ENCODE data around the gene PSMB11. TPM values are rescaled to one million over a fixed set of nuclear protein-coding genes. Genes with fewer than 3 reads are reported as not detected.
"Not testable (repeated sequence)": the region's sequence is repeated elsewhere in the genome, so short reads cannot be mapped to it uniquely, and the experiment has no call there.

PSMB11 gene
- total and polyA plus RNA-seq, 10 donors: 0.03 TPM; not detected in 9

DNA sequence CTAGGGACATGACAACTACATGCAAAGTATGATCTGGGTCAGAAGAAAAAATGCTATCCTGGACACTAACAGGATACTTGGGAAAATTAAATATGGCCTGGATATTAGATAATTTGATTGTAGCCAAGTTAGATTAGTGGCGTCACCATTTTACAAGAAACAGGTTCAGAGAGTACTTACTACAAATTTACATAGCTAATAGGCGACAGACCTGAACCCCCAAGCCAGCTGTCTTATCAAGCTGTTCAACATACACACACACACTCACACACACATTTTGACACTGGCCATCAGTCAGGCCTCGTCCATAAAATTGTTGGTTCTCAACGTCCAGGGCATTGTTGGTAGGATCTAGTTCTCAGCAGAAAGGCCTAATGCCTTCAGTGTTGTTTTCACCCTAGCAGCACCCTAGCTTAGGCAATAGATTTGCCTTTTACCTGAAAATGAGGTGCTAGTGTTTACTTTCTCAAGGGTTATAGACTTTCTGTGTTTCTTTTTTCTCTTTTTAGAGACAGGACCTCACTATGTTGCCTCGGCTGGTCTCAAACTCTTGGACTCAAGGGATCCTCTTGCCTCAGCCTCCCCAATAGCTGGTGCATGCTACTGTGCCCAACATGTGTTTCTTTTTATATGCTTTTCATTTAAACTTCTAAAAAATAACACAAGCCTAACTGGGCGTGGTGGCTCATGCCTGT lies 28.8 kb upstream of the PSMB11 start:
- no peaks in the 10 kb centered on the region for H3K36me3 ChIP-seq
- no peaks in the 10 kb centered on the region for H3K27me3 ChIP-seq (replicated peaks in 1 of 7)
- peaks cover 7 to 23% (median 18%) of the 10 kb centered on the region in 6 donors for H3K4me1 ChIP-seq
- H3K9me3 ChIP-seq: no peaks in the 10 kb centered on the region
- DNase-seq: no peak
- no peak overlapping the region for H3K27ac ChIP-seq
- WGBS, 5 donors: 74 to 94% (median 86%) methylated on average over 6 of the region's 6 CpGs
- no peak overlapping the region for H3K4me3 ChIP-seq
- no peak for TF ChIP-seq POLR2A (IDR thresholded peaks at IDR 0.05)
- TF ChIP-seq, protein P1, sequence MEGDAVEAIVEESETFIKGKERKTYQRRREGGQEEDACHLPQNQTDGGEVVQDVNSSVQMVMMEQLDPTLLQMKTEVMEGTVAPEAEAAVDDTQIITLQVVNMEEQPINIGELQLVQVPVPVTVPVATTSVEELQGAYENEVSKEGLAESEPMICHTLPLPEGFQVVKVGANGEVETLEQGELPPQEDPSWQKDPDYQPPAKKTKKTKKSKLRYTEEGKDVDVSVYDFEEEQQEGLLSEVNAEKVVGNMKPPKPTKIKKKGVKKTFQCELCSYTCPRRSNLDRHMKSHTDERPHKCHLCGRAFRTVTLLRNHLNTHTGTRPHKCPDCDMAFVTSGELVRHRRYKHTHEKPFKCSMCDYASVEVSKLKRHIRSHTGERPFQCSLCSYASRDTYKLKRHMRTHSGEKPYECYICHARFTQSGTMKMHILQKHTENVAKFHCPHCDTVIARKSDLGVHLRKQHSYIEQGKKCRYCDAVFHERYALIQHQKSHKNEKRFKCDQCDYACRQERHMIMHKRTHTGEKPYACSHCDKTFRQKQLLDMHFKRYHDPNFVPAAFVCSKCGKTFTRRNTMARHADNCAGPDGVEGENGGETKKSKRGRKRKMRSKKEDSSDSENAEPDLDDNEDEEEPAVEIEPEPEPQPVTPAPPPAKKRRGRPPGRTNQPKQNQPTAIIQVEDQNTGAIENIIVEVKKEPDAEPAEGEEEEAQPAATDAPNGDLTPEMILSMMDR (IDR thresholded peaks at IDR 0.05 in 8 of 11, conservative IDR thresholded peaks at IDR 0.05 in 3 of 11): no peak
- TF ChIP-seq POLR2AphosphoS5 (IDR thresholded peaks at IDR 0.05): no peak
- intact Hi-C loops (cut with DNase I; ENCODE audit: low total_unique reads): no loop called here

DNA sequence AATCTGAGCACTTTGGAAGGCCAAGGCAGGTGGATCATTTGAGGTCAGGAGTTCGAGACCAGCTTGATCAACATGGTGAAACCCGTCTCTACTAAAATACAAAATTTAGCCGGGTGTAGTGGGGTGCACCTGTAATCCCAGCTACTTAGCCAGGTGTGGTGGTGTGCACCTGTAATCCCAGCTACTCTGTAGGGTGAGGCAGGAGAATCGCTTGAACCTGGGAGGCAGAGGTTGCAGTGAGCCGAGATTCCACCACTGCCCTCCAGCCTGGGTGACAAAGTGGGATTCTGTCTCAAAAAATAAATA lies 28.3 kb upstream of the PSMB11 start:
- 87 to 98% (median 95%) methylated on average over 5 of the region's 5 CpGs for WGBS, 5 donors
- H3K9me3 ChIP-seq; H3K27ac ChIP-seq; DNase-seq; H3K4me3 ChIP-seq; intact Hi-C loops (cut with DNase I; ENCODE audit: low total_unique reads); H3K27me3 ChIP-seq (replicated peaks in 1 of 7); H3K36me3 ChIP-seq: not testable (repeated sequence)
- H3K4me1 ChIP-seq: peaks cover 2 to 18% (median 13%) of the 10 kb centered on the region in 6 donors

DNA sequence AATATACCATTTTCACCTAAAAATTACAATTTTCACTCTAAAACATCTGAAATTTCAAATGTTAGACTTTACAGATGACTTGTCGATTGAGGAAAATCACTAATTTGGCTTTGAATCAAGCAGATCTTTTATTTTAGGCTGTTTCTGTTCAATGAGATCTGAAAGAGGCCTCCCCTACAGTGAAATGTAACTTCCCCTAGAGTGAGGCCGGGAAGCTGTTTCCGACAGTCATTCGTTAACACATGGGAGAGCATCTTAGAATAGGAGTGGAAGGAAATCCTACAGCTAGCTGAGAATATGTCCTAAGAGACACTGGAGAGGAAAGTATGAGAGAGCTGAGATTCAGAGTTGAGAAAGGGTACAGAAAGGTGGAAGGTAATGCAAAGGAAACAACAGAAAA lies 26.4 kb upstream of the PSMB11 start:
- Histone ChIP-seq H3K4me1 (peaks cover 0 to 1% (median under 1%) of the 10 kb centered on the region in 6 donors), H3K27me3 (replicated peaks in 1 of 7) (no peaks in the 10 kb centered on the region), H3K9me3 (no peaks in the 10 kb centered on the region), H3K36me3 (peaks cover 0 to 2% (median 0%) of the 10 kb centered on the region in 6 donors), H3K4me3 (no peak overlapping the region), H3K27ac (no peak overlapping the region)
- no peak for DNase-seq
- TF ChIP-seq POLR2AphosphoS5 (IDR thresholded peaks at IDR 0.05) (no peak), POLR2A (IDR thresholded peaks at IDR 0.05) (no peak)
- TF ChIP-seq, protein P1 (IDR thresholded peaks at IDR 0.05 in 8 of 11, conservative IDR thresholded peaks at IDR 0.05 in 3 of 11): no peak
- WGBS, 5 donors: 54 to 65% (median 62%) methylated on average over 4 of the region's 4 CpGs
- intact Hi-C loops (cut with DNase I; ENCODE audit: low total_unique reads): no loop called here

DNA sequence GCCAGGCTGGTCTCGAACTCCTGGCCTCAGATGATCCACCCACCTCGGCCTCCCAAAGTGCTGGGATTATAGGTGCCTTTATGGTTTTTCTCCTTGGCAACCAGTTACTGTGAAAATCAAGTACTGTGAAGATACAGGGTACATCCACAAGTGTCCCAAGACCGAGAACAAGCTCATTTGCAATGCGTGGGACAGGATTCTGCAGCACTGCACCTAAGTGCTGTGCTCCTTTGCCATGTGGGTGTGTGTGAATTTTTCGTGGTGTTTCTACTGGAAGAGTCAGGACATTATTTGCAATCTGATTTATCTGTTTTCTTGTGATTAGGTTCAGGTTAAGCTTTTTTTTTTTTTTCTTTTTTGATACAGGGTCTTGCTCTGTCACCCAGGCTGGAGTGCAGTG lies 24.9 kb upstream of the PSMB11 start:
- no peak for DNase-seq
- TF ChIP-seq POLR2AphosphoS5 (IDR thresholded peaks at IDR 0.05) (no peak), POLR2A (IDR thresholded peaks at IDR 0.05) (no peak)
- TF ChIP-seq, protein P1 (IDR thresholded peaks at IDR 0.05 in 8 of 11, conservative IDR thresholded peaks at IDR 0.05 in 3 of 11): no peak
- intact Hi-C loops (cut with DNase I; ENCODE audit: low total_unique reads): no loop called here
- WGBS, 5 donors: 88 to 93% (median 92%) methylated on average over 5 of the region's 5 CpGs
- Histone ChIP-seq H3K36me3 (peaks cover 0 to 12% (median 0%) of the 10 kb centered on the region in 6 donors), H3K4me1 (no peaks in the 10 kb centered on the region), H3K27ac (no peak overlapping the region), H3K27me3 (replicated peaks in 1 of 7) (no peaks in the 10 kb centered on the region), H3K4me3 (no peak overlapping the region), H3K9me3 (no peaks in the 10 kb centered on the region)

DNA sequence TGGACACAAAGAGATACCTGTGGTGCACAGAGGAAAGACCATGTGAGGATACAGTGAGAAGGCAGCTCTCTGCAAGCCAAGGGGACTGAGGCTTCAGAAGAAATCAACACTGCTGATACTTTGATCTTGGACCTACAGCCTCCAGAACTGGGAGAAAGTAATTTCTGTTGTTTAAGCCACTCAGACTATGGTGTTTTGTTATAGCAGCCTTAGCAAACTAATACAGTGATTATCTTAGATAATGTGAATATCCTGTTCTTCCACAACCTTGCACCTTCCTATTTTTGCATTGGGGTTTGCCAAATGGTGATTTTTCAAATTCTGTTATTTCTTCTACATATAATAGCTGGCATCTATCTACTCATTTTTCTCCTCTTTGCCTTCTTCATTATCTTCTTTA lies 23.9 kb upstream of the PSMB11 start:
- Histone ChIP-seq H3K36me3 (peaks cover 0 to 13% (median 0%) of the 10 kb centered on the region in 6 donors), H3K9me3 (no peaks in the 10 kb centered on the region), H3K4me3 (no peak overlapping the region), H3K4me1 (peaks cover 0 to 10% (median 0%) of the 10 kb centered on the region in 6 donors), H3K27me3 (replicated peaks in 1 of 7) (no peaks in the 10 kb centered on the region), H3K27ac (no peak overlapping the region)
- intact Hi-C loops (cut with DNase I; ENCODE audit: low total_unique reads): no loop called here
- TF ChIP-seq POLR2AphosphoS5 (IDR thresholded peaks at IDR 0.05) (no peak), POLR2A (IDR thresholded peaks at IDR 0.05) (no peak)
- TF ChIP-seq, protein P1 (IDR thresholded peaks at IDR 0.05 in 8 of 11, conservative IDR thresholded peaks at IDR 0.05 in 3 of 11): no peak
- DNase-seq: no peak

Measured in spleen (tissue), 11 donors.